HG03342 (cell line): ENCODE data around the gene ATP5MG.
"Not testable (repeated sequence)": the region's sequence is repeated elsewhere in the genome, so short reads cannot be mapped to it uniquely, and the experiment has no call there.

ENCODE experiments used
- ATAC-seq: cut with Tn5 transposase; IDR thresholded peaks from one replicate; pipeline ENCODE4 v1.9.1; 2021; ENCODE audit warnings: mild to moderate bottlenecking, moderate library complexity; ENCODE audit not compliant: unreplicated experiment

The ATP5MG gene, protein sequence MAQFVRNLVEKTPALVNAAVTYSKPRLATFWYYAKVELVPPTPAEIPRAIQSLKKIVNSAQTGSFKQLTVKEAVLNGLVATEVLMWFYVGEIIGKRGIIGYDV

GRCh38 chr11:118401151-118401879 is at the start of gene ATP5MG:
TSS of gene ATP5MG (plus strand) at chr11:118401606. CDS start at chr11:118401666, 60 bp downstream.
- ATAC-seq, result peak; percentile 54

GRCh38 chr11:118353084-118353710 is 48.2 kb upstream of the ATP5MG start:
- ATAC-seq, result no peak

GRCh38 chr11:118358071-118358470 is 43.3 kb upstream of the ATP5MG start:
- no peak for ATAC-seq

- peak; percentile 90 for ATAC-seq
These were observed 42.0 kb upstream of the ATP5MG start, which contains the start of gene UBE4A for GRCh38 chr11:118359295-118359958. TSS of gene UBE4A (plus strand) at chr11:118359600. CDS start at chr11:118365081, 5,481 bp downstream.

DNA sequence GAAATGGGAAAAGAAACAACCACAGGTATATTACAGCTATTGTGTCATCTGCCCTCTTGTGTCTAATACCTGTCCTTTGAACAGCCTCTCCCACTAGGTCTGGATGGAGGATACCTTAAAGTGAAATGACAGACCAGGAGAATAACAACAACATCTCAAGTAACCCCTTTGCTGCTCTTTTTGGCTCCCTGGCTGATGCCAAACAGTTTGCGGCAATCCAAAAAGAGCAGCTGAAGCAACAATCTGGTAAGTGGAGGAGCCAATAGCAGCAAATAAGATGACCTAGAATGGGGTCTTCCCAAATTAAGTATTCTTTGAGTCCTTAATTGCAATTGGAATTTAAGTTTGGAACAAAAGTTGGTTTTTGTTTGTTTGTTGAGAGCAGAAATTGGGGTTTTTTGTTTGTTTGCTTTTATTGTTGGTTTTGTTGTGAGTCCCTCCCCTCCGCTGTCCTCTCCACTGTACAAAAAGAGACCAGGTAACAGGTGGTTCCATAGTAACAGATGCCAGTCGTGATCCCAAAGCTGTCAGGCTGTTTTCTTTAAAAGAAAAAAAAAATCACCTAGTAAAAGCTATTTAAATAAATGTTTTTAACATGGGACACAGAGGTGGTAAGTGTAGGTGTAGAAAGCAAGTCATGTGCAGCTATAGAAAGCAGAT is 36.3 kb upstream of the ATP5MG start:
- no peak for ATAC-seq

- ATAC-seq, result no peak
These were observed 35.1 kb upstream of the ATP5MG start for GRCh38 chr11:118366287-118366686.

GRCh38 chr11:118370774-118371173 is 30.6 kb upstream of the ATP5MG start:
- ATAC-seq, result no peak

DNA sequence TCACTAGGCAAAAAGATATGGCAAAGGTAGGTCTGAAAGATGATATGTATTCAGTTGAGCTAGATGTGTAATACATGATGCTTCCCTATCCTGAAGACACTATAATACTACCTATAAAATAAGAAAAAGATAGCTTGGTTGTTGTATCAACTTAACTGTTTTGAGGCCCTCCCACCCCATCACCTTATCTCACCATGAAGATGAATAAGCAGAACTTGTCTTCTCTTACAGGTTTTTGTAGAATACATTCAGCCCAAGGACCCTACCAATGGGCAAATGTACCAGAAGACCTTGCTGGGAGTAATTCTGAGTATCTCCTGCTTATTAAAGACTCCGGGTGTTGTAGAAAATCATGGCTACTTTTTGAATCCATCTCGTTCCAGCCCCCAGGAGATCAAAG is 28.1 kb upstream of the ATP5MG start:
- ATAC-seq, result no peak

- ATAC-seq, result no peak
These were observed 27.5 kb upstream of the ATP5MG start for GRCh38 chr11:118373871-118374270.

DNA sequence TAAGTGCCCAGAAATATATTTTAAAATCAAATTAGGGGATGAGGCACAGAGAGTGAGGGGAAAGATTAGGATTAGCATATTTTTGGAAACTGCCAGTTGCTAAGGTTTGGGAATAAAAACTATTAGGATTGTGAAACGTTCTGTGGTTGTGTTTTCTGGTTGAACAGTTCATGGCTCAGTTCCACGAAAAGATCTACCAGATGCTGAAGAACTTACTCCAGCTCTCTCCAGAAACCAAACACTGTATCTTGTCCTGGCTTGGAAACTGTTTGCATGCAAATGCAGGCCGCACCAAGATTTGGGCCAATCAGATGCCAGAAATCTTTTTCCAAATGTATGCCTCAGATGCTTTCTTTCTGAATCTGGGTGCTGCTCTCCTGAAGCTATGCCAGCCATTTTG is 26.7 kb upstream of the ATP5MG start:
- no peak for ATAC-seq

- ATAC-seq, result no peak
These were observed 25.4 kb upstream of the ATP5MG start for GRCh38 chr11:118375978-118376377.

GRCh38 chr11:118379497-118379896 is 21.9 kb upstream of the ATP5MG start:
- ATAC-seq, result no peak

DNA sequence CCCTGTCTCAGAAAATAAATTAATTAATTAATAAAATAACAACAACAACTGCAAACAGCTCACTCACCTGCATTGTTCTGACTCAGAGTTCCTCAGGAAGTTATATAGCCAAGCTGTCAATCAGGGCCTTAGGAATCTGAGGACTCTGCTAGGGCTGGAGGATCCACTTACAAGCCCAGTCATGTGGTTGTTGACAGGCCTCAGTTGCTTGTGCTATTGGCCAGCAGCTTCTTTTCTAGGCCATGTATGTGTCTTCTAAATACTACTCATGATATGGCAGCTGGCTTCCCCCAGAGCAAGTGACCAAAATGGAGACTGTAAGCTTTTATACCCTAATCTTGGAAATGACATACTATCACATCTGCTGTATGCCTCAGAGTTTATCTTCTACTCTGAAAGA is 20.8 kb upstream of the ATP5MG start:
- no peak for ATAC-seq

GRCh38 chr11:118382954-118383353 is 18.5 kb upstream of the ATP5MG start:
- ATAC-seq, result no peak

GRCh38 chr11:118383657-118384056 is 17.7 kb upstream of the ATP5MG start:
- ATAC-seq, result no peak

DNA sequence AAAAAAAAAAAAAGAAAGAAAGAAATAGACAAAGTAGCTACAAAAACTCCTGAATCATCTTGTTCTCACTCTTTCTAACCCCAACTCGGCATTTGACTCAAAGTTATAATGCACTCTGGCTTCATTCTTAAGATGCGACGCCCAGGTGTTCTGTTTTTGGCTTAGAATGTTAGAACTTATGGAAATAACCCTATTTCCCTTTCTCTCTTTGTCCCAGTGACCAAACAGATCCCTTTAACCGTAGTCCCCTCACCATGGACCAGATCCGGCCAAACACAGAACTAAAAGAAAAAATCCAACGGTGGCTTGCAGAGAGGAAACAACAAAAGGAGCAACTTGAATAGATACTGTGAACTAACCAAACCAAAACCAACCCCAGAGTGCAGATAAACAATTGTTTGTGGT is 5.3 kb upstream of the ATP5MG start:
- ATAC-seq, result no peak

DNA sequence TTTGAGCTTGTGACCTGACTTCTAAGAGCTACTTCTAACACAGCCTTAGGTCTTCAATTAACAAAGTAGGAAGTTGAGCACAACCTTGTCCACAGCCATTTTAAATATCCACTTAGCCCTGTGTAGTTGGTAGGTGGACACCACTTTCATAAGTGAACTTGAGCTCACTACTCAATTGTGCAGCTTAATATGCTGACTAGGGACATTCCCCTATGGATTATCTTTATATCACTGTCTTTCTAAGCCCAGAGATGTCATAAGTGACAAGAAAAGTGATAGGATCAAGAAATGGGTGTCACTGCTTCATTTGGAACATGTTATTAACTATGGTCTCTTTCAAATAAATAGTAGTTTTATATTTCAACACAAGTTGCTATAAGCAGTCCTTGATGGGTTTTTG is 4.0 kb upstream of the ATP5MG start:
- no peak for ATAC-seq

DNA sequence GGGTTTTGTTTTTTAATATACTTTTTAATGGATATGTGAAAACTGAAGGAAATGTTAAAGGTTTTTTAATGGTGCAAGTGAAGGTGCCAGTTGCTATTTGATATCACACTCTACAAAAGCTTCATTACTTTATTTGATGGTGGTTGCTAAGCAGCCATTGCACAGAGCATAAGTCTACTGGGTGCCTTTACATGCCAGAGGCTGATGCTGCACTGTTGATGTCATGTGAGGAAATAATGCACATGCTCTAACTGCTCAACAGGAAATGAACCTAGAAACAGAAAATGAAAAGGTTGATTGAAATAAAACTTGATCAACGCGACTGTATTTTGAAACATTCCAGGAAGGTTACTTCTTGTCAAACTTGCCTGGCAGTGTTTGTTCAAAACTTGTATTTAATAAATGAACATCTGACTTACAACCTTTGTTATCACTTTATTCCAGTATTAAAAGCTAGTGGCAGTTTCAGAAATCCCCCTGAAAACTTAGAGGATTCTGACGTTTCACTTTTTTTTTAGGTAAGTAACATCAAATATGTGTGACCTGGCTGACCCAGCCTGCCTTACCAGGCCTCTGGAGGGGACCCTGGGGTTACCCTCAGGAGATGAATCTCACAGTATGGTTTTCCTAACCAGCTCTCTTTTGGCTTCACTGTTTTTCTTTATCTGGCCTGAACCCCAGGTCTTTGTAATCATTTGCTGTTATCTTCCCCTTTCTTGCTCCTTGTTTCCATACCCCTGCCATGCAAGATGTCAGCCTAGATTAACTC is 2.4 kb upstream of the ATP5MG start:
- peak; percentile 46 for ATAC-seq

DNA sequence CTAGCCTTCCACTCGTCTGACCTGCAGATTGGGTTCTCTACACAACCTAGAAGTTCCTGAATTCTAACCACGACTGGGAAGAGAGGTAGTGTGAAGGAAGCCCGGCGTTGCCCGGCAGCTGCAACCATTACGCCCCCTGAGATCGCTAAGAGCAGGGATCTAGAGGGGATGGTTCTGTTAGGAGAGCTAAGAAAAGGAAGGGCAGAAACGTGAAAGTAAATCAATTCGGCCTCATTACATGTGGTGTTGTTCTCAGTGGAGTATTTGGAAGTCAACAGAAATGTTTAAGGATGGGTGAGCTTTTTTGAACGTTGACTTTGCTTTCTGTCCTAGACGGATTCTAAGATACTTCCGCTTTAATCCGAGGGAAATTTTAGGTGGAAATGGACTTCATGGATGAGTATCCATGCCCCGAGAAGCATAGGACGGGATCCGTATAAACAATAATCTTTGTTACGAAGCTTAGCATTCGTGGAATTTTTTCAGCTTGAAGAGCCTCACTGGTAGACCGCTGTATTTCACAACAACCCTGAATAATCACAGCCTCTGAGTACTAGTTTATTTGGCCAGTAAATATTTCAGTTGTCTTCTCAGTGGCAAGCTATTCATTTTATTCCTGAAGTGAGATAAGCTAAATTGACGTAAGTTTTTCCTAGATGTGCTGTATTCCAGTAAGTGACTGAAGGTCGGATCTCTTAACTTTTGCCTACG is 629 bp downstream of the ATP5MG start:
- no peak for ATAC-seq

DNA sequence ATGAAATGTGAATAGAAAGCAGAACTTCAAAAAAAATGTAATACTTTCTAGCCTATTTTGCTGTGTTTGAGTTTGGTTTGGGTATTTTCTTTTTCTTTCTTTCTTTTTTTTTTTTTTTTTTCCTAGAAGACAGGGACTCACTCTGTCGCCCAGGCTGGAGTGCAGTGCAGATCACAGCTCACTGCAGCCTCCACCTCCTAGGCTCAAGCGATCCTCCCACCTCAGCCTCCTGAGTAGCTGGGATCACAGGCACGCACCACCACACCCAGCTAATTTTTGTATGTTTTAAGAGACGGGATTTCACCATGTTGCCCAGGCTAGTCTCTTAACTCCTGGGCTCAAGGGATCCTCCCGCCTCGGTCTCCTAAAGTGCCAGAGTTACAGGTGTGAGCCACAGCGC is 1.2 kb downstream of the ATP5MG start:
- ATAC-seq, result not testable (repeated sequence)
